K562 (cell line): ENCODE data around the gene STX1A. TPM values are rescaled to one million over a fixed set of nuclear protein-coding genes. Genes with fewer than 3 reads are reported as not detected.
A peak's percentile ranks its signal among the peaks of the same experiment; 100 is the strongest.

Experiments
- BMI1 ChIP-seq: fragments of 150-350 bp; IDR thresholded peaks from 2 replicates; pipeline ENCODE4 v1.6.1; 2014; ENCODE audit warnings: low read length
- CREBBP ChIP-seq: IDR thresholded peaks from one replicate; pipeline ENCODE4 v1.6.1; 2012; ENCODE audit warnings: low read depth, mild to moderate bottlenecking, control low read depth, inconsistent platforms, low read length
- CUX1 ChIP-seq: fragments of 200-800 bp; sonication (Bioruptor generic); IDR thresholded peaks from 2 replicates; pipeline ENCODE4 v1.6.1; 2016; ENCODE audit warnings: missing genetic modification characterization, missing compliant biosample characterization
- DDX20 ChIP-seq: fragments of 450-650 bp; IDR thresholded peaks from 2 replicates; pipeline ENCODE4 v1.6.1; 2016; ENCODE audit warnings: missing genetic modification characterization, low read depth, mild to moderate bottlenecking, missing compliant biosample characterization, moderate library complexity
- ELK3 ChIP-seq: fragments of 450-650 bp; formaldehyde crosslinking; IDR thresholded peaks from 2 replicates; pipeline ENCODE4 v1.4.0; 2020; ENCODE audit warnings: mild to moderate bottlenecking
- ERF ChIP-seq: fragments of 450-650 bp; formaldehyde crosslinking; IDR thresholded peaks from 2 replicates; pipeline ENCODE4 v1.4.0; 2020; ENCODE audit warnings: mild to moderate bottlenecking, mixed read lengths
- ESRRA ChIP-seq: fragments of 450-650 bp; IDR thresholded peaks from 2 replicates; pipeline ENCODE4 v1.6.1; 2014; ENCODE audit warnings: low read depth, mild to moderate bottlenecking, moderate library complexity, borderline replicate concordance
- FOXM1 ChIP-seq, 2 experiments: fragments of 450-650 bp in 1 of 2; sonication (generic) in 1 of 2; formaldehyde crosslinking in 1 of 2; IDR thresholded peaks; 2 replicates each; pipeline versions ENCODE4 v1.6.1 to v1.9.0; 2017 to 2022; ENCODE audit warnings: low read depth in 2 of 2, mild to moderate bottlenecking in 2 of 2, missing genetic modification reagents in 1 of 2, moderate library complexity in 1 of 2
- GATAD2A ChIP-seq: fragments of 450-650 bp; IDR thresholded peaks from 2 replicates; pipeline ENCODE4 v1.6.1; 2017
- ILK ChIP-seq: fragments of 450-650 bp; IDR thresholded peaks from 2 replicates; pipeline ENCODE4 v1.6.1; 2016; ENCODE audit warnings: missing genetic modification characterization, low read depth, mild to moderate bottlenecking, missing compliant biosample characterization, moderate library complexity, borderline replicate concordance
- KLF1 ChIP-seq: fragments of 450-650 bp; IDR thresholded peaks from 2 replicates; pipeline ENCODE4 v1.6.1; 2016; ENCODE audit warnings: missing genetic modification characterization, missing compliant biosample characterization
- NCOA6 ChIP-seq: fragments of 450-650 bp; IDR thresholded peaks from 2 replicates; pipeline ENCODE4 v1.6.1; 2017; ENCODE audit warnings: mild to moderate bottlenecking
- NCOR1 ChIP-seq: fragments of 450-650 bp; IDR thresholded peaks from 2 replicates; pipeline ENCODE4 v1.6.1; 2016; ENCODE audit warnings: mild to moderate bottlenecking, moderate library complexity
- PRMT5 ChIP-seq: sonication (generic); formaldehyde crosslinking; IDR thresholded peaks from 2 replicates; pipeline ENCODE4 v1.5.0; 2020; ENCODE audit warnings: missing genetic modification reagents
- RBFOX2 ChIP-seq: fragments of 200-400 bp; formaldehyde crosslinking; IDR thresholded peaks from 2 replicates; pipeline ENCODE4 v1.6.1; 2017; ENCODE audit warnings: low read depth, mild to moderate bottlenecking, low read length, moderate library complexity
- SMC3 ChIP-seq: conservative IDR thresholded peaks from 2 replicates; pipeline ENCODE4 v1.6.1; 2011; ENCODE audit warnings: low read depth, low read length, improper control_type of control experiment; ENCODE audit not compliant: insufficient read depth
- SNIP1 ChIP-seq: fragments of 450-650 bp; IDR thresholded peaks from 2 replicates; pipeline ENCODE4 v1.7.1; 2017; ENCODE audit warnings: low read depth, mild to moderate bottlenecking
- SRSF7 ChIP-seq: fragments of 200-400 bp; formaldehyde crosslinking; optimal IDR thresholded peaks from 2 replicates; pipeline ENCODE3; 2017; ENCODE audit warnings: mild to moderate bottlenecking, low read depth, low read length
- SUPT5H ChIP-seq: fragments of 450-650 bp; IDR thresholded peaks from 2 replicates; pipeline ENCODE4 v1.6.1; 2016
- TRIM24 ChIP-seq, 2 experiments: fragments of 450-650 bp; IDR thresholded peaks; 2 replicates each; pipeline ENCODE4 v1.6.1; 2016
- ZBTB17 ChIP-seq: fragments of 450-650 bp; formaldehyde crosslinking; IDR thresholded peaks from 2 replicates; pipeline ENCODE4 v1.4.0; 2020; ENCODE audit warnings: mild to moderate bottlenecking
- ZKSCAN1 ChIP-seq: fragments of 150-350 bp; IDR thresholded peaks from 2 replicates; pipeline ENCODE4 v1.6.1; 2016; ENCODE audit warnings: low read depth, low read length
- ZNF146 ChIP-seq: IDR thresholded peaks from one replicate; pipeline ENCODE4 v1.6.1; 2018; ENCODE audit warnings: missing compliant biosample characterization; ENCODE audit not compliant: unreplicated experiment
- ZNF551 ChIP-seq: fragments of 250-450 bp; sonication (Bioruptor Pico); IDR thresholded peaks from 2 replicates; pipeline ENCODE4 v1.5.0; 2021; ENCODE audit warnings: mild to moderate bottlenecking, moderate library complexity
- ZNF589 ChIP-seq: fragments of 200-800 bp; sonication (Bioruptor generic); IDR thresholded peaks from 2 replicates; pipeline ENCODE4 v1.6.1; 2016; ENCODE audit warnings: low read depth, missing genetic modification characterization, missing compliant biosample characterization
- ZNF707 ChIP-seq: fragments of 250-450 bp; sonication (Bioruptor Pico); conservative IDR thresholded peaks from 2 replicates; pipeline ENCODE4 v1.8.0; 2022; ENCODE audit warnings: inconsistent platforms, mild to moderate bottlenecking, moderate library complexity
- polyA plus RNA-seq, 8 experiments: library from polyadenylated mRNA; depleted of rRNA in 4 of 8; stranded (reverse) in 5 of 8; unstranded in 3 of 8; fragments of >200 nt; fragmentation: Nextera tagmentation in 2 of 8; fragmentation: Illumina TruSeq in 1 of 8; extraction: Ambion mirVana in 2 of 8; extraction: Trizol in 1 of 8; gene quantifications; 2 replicates each; pipeline versions ENCODE4 v1.2.1 to v1.2.3, GENCODE V29; 2011 to 2014; ENCODE audit warnings: inconsistent platforms in 1 of 8, missing spikeins in 1 of 8
- total RNA-seq, 7 experiments: library from RNA; depleted of rRNA in 6 of 7; stranded (reverse); fragments of >200 nt in 6 of 7; fragmentation: Illumina TruSeq in 2 of 7; extraction: Trizol in 2 of 7; gene quantifications; 2 replicates each; pipeline versions ENCODE4 v1.2.1 to v1.2.3, GENCODE V29; 2011 to 2021; ENCODE audit warnings: low replicate concordance in 1 of 7

The STX1A gene
- total and polyA plus RNA-seq, 9 of the 15 experiments (the other 6 are each of a cell fraction or from before 2014, with no cell fraction given): 0.04 to 15.1 (median 6.3) TPM

GRCh38 chr7:73715648-73716317 is 3.7 kb downstream of the STX1A start (continued):
- TF ChIP-seq ZKSCAN1: 0 out of 2 replicates have a peak, but pooled peaks have one; percentile 18
- TF ChIP-seq FOXM1 (IDR thresholded peaks at IDR 0.05; ENCODE audit: low read depth): peak; percentile 74
- no peak for TF ChIP-seq FOXM1 (CRISPR knock-in tag; IDR thresholded peaks at IDR 0.05; ENCODE audit: low read depth)
- TF ChIP-seq DDX20 (tag): no peak
- no peak for TF ChIP-seq ZNF551 (CRISPR knock-in tag)
- no peak for TF ChIP-seq SNIP1
- TF ChIP-seq TRIM24 (IDR thresholded peaks at IDR 0.05): peak; percentile 90 to 94
- TF ChIP-seq SUPT5H: no peak
- peak; percentile 36; the same call in 1 of the 2 replicates for TF ChIP-seq ZBTB17
- TF ChIP-seq CUX1 (CRISPR knock-in tag): no peak
- no peak; the same call in 1 of the 2 replicates for TF ChIP-seq ZNF589 (CRISPR knock-in tag)
- no peak for TF ChIP-seq ESRRA
- no peak for TF ChIP-seq SMC3
- no peak; the same call in 1 of the 2 replicates for TF ChIP-seq RBFOX2
- TF ChIP-seq ELK3 (CRISPR knock-in tag): no peak
- no peak for TF ChIP-seq PRMT5
- TF ChIP-seq SRSF7: no peak
- no peak for TF ChIP-seq CREBBP
- no peak for TF ChIP-seq NCOA6
- TF ChIP-seq GATAD2A: no peak
- TF ChIP-seq NCOR1: peak; percentile 95
- no peak for TF ChIP-seq ZNF146 (CRISPR knock-in tag)
- peak; percentile 54; the same call in 1 of the 2 replicates for TF ChIP-seq ERF (CRISPR knock-in tag)
- TF ChIP-seq BMI1: no peak
- TF ChIP-seq KLF1 (tag): peak; percentile 94
- no peak for TF ChIP-seq ILK (tag)
- no peak for TF ChIP-seq ZNF707 (CRISPR knock-in tag)
